ENCODE results near the gene ATP5F1D.

The ATP5F1D gene

GRCh38 chr19:1229924-1230782, 11.4 kb upstream of the ATP5F1D start:
- intact Hi-C loops (cut with DNase I): no loop called here
- DNase-seq: no peak

- intact Hi-C loops (cut with DNase I): no loop called here
- peak in 2 of 42 donors; percentile 22 to 25 for DNase-seq
Measured at GRCh38 chr19:1230783-1231489, 10.6 kb upstream of the ATP5F1D start.

GRCh38 chr19:1231729-1232637, 9.6 kb upstream of the ATP5F1D start:
- peak in 1 of 42 donors; percentile 8 for DNase-seq
- intact Hi-C loops (cut with DNase I): no loop called here

GRCh38 chr19:1232652-1233072, 8.9 kb upstream of the ATP5F1D start:
- intact Hi-C loops (cut with DNase I): no loop called here
- peak in 2 of 42 donors; percentile 20 to 50 for DNase-seq

- DNase-seq: no peak
- intact Hi-C loops (cut with DNase I): no loop called here
Measured at GRCh38 chr19:1233115-1233667, 8.4 kb upstream of the ATP5F1D start.

GRCh38 chr19:1234051-1234954, 7.2 kb upstream of the ATP5F1D start:
- DNase-seq: no peak
- intact Hi-C loops (cut with DNase I): no loop called here

GRCh38 chr19:1234955-1235380, 6.6 kb upstream of the ATP5F1D start:
- no peak for DNase-seq
- intact Hi-C loops (cut with DNase I): no loop called here

- DNase-seq: peak in 6 of 42 donors; percentile 32 to 74 (median 56)
- intact Hi-C loops (cut with DNase I): no loop called here
Measured at GRCh38 chr19:1235625-1236538, 5.7 kb upstream of the ATP5F1D start.

GRCh38 chr19:1236576-1236975, 5.0 kb upstream of the ATP5F1D start:
- peak in 31 of 42 donors; percentile 58 to 87 (median 70) for DNase-seq
- intact Hi-C loops (cut with DNase I): no loop called here

GRCh38 chr19:1237027-1237659, 4.4 kb upstream of the ATP5F1D start:
- intact Hi-C loops (cut with DNase I): no loop called here
- peak in 11 of 42 donors; percentile 28 to 75 (median 54) for DNase-seq

- peak in 22 of 42 donors; percentile 55 to 84 (median 72) for DNase-seq
- intact Hi-C loops (cut with DNase I): no loop called here
Measured at GRCh38 chr19:1237754-1238368, 3.7 kb upstream of the ATP5F1D start, which contains the start of gene CBARP. TSS of gene CBARP (minus strand) at chr19:1238005. CDS start at chr19:1236100, 1,905 bp downstream.

- intact Hi-C loops (cut with DNase I): no loop called here
- DNase-seq: peak in 3 of 42 donors; percentile 7 to 44 (median 15)
Measured at GRCh38 chr19:1238369-1239303, 2.9 kb upstream of the ATP5F1D start.

- peak in 3 of 42 donors; percentile 27 to 59 (median 28) for DNase-seq
- intact Hi-C loops (cut with DNase I): no loop called here
Measured at GRCh38 chr19:1239420-1239795, 2.1 kb upstream of the ATP5F1D start.
